GM21717 (cell line): Measurements from ENCODE around the gene GSN.
"Not testable (repeated sequence)": the region's sequence is repeated elsewhere in the genome, so short reads cannot be mapped to it uniquely, and the experiment has no call there.

Source experiments
- ATAC-seq: cut with Tn5 transposase; IDR thresholded peaks from one replicate; pipeline ENCODE4 v1.9.1; 2021; ENCODE audit warnings: mild to moderate bottlenecking, moderate library complexity; ENCODE audit not compliant: unreplicated experiment

Gene GSN

DNA sequence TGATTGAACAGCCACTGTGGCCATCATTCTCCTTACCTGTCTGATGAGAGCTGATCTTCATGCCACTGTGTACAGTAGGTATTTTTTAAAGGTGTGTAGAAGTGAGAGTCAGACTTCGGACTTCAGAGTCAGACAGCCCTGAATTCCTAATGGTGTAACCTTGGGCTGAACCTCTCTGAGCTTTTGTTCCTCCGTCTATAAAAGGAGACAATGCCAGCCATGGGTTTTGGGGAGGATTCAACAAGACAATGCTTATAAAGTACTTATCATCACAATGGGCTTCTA, 18.7 kb downstream of the GSN start:
- no peak for ATAC-seq

DNA sequence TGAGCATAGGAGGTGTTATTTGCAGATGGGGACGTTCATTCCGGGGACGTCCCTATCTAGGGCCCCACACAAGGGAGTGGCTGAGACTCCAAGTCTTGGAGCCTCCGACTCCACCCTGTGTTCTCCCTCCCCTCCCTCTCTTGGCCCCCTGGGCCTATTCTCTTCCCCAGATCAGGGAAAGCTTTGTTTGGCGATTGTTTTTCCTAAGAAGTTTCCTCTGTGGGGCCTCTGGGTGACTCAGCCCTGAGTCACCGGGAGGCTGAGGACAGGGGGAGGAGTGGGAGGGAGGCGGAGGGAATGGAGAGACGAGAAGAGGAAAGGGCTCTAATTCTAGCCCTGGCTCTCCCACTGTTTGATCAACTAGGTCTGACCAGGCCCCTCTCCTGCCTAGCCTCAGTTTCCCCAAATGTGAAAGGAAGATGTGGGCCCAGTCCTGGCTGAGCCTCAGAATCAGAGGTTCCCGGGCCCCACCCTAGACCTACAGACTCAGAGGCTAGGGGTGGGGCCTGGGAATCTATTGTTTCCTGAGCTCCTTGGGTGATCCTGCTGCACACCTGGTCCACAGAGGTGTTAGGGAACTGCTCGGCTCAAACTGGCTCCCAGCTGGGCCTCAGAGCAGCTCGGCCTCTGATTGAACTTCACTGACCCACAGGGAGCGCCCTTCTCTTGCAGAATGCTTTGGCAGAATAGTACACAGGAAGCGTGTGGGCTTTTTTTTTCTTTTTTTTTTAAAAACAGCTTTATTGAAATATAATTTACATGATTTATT, 19.2 kb downstream of the GSN start:
- no peak for ATAC-seq

DNA sequence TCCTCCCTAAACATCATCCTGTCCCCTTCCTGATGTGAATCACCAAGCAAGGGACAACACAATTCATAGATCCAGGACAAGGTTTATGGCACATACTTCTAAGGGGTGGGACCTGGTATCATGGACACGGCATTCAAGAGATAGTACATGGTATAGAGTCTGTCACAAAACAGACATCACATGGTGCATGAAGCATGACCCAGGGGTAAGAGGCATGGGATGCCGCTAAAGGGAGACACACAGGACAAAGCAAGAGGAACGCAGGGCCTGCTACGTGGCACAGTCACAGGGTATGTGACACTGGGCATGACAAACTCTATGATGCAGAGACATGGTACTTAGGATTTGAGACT, 20.7 kb downstream of the GSN start:
- ATAC-seq = no peak

DNA sequence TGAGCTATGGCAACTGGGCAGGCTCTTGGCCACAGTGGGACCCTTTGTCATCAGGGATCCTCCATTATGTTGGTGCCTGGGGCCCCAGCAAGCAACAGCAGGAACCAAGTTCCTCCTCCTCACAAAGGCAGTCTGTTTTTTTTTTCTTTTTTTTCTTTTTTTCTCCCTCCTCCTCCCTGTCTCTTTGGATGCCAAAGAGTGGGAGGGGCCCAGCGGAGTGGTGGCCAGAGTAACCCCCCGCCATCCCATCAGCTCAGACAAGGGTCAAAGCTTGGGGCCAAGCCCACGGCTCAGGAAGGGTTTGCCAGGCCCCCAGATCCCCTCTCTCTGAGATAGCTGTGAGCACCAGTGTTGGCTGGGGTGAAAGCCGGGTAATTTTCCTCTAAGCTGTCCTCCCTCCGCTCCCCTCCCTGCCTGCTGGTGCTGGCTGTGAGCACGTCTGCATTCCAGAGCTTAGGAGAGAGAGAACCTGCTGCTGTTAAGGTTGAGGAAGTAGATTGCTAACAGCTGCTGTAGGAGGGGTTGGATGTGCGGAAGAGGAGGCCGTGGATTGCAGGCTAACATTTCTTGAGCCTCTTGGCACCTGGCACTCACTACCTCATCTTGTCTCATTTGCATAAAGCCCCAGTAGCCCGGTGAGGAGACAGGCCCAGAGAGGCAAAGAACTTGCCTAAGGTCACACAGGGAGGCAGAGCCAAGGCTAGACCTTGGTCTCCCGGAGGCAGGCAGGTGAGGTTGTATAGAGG, 21.2 kb downstream of the GSN start:
- no peak for ATAC-seq

DNA sequence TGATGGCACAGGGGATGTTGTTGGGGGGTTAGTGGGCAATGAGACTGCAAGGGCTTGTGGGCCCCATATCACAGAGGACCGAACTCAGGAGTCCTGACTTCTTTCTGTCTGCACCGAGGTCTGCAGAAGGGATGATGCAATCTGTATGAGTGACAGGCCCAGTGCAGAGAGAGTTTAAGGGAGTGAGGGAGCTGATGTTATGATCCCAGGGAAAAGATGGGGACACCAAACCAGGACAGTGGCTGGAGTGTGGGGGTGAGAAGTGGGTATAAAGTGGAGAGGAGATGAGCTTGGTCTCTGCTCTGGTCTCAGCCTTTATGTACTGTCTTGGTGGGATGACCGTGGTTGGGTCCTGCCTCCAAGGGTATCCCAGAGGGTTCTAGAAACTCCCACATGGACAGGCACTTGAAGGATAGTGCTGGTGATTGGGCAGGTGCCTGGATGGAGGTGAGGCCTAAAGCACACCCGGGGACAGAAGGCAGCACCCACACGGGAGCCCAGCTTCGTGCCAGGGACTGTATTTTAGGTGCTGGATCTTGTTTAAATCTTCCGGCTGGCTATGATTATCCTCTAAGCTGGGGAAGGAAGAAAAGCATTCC, 21.9 kb downstream of the GSN start:
- ATAC-seq = no peak

DNA sequence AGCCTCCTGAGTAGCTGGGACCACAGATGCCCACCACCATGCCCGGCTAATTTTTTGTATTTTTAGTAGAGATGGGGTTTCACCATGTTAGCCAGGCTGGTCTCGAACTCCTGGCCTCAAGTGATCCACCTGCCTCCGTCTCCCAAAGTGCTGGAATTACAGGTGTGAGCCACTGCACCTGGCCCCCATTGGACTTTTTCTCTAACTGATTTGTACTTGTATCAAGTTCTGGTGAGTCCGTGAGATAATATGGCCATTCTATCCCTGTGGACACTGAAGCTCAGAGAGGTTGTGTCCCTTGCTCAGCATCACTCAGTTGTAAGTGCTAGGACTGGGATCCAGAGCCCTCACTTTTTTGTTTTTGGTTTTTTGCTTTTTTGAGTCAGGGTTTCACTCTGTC, 23.6 kb downstream of the GSN start:
- not testable (repeated sequence) for ATAC-seq

DNA sequence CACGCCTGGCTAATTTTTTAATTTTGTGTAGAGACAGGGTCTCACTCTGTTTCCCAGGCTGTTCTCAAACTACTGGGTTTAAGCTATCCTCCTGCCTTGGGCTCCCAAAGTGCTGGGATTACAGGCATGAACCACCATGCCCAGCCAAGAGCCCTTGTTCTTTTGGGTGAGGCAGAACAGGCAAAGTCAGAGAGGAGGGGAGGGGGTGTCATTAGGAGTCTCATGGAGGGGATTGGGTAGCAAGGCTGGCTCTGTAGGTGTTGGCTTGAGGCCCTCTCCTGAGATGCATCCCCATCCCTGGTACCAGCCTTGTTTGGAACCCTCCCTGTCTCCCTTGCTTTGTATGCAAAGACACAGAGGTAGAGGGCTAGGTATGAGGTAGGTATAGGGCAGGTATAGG, 24.1 kb downstream of the GSN start:
- ATAC-seq = no peak

DNA sequence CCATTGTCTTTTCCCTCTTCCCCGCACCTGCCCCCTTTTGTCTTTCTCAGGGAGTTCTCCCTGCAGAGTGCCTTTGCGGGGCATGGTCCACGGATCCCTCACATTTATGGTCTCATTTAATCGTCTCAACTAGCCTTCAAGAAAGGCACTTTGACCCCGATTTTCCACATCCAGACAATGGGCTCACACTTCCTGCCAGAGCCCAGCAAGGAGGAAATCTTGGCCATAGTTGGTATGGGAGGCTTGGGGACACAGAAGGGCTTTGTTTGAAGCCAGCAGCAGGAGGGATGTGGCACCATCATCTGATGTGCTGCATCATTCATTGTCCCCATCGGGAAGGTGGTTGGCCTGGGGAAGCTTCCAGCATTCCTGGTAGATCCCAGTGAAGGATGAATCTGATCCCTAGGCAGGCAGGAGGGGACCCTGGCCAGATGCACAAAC, 24.9 kb downstream of the GSN start:
- no peak for ATAC-seq

DNA sequence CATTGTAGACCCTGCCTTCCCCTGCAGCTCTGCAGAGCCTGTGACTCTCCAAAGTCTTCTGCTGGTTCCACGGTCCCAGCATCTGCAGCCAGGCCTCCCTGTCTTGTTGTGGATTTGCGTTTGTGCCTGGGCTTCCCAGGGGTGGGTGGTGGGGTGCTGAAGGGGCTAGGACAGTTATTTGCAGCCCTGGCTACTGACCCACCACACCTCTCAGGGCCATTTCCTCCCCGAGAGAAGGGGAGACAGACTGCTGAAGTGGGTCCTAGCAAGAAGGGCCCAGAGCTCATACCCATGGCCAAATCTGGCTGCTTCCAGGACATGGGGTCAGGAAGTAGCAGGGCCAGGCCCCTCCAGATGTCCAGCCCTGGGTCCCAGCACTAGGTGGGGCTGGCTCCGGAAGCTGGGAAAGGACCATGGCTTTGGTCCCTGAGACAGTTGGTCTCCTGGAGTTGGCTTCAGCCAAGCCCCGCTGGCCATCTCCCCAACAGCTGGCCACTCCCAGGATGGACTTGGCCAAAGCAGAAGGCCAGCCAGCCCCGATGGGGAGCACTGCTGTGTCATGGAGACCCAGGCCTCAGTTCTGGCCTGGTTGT, 26.3 kb downstream of the GSN start:
- no peak for ATAC-seq

DNA sequence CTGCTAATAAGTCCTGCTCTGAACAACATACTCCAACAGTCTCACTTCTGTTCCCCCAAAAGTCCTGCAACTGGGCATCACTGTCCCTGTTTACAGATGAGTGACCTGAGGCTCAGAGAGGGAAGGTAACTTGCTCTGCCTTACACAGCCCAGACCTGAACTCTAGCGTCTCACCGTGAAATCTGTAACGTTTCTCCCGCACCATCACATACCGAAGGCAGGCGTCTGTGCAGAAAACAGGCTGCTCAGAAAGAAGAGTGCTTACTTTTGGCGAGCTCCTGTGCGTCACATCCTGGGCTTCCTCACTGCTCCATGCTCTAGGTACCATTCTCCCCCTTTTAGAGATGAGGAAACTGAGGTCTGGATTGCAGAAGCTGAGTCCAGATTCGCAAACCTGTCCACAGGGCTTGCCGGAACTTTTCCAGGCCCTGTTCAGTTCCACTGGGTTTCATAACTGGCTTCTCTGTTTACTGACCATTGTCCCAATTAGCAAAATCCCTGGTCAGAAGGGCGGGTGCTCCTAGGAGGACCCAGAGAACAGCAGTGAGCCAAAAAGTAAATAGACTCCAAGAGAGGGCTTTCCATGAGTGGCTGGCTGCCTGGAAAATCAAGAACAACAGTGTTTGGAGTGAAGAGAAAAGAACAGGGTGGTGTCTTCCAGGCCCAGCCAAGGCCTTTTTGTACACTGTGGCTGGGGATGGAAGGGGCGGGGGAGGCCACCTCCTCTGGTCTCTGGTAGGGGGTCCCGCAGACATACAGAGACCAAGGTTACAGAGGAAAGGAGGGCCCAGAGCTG, 27.1 kb downstream of the GSN start:
- no peak for ATAC-seq

DNA sequence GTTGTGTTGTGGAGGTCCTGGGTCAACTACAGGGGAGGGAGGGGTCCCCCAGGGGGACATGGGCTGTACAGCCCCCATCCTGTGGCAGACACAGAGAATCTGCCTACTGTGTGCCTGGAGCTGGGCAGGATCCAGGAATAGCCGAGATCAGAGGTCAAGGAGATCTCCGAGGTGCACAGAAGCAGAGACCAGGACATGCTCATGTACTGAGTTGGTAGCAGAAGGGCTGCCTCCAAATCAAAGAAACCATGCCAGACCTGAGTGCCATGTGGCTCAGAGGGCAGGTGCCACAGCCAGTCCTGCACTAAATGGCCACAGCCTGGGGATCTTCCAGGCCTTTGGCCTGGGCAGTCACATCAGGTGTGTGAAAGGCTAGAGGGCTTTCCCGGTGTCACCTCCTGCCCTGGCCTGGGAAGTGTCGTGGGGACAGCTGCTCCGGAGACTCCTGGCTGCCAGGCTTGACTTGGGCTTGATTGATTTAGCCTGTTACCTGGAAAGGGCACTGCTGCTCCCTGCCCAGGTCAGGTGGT, 27.8 kb downstream of the GSN start:
- no peak for ATAC-seq

DNA sequence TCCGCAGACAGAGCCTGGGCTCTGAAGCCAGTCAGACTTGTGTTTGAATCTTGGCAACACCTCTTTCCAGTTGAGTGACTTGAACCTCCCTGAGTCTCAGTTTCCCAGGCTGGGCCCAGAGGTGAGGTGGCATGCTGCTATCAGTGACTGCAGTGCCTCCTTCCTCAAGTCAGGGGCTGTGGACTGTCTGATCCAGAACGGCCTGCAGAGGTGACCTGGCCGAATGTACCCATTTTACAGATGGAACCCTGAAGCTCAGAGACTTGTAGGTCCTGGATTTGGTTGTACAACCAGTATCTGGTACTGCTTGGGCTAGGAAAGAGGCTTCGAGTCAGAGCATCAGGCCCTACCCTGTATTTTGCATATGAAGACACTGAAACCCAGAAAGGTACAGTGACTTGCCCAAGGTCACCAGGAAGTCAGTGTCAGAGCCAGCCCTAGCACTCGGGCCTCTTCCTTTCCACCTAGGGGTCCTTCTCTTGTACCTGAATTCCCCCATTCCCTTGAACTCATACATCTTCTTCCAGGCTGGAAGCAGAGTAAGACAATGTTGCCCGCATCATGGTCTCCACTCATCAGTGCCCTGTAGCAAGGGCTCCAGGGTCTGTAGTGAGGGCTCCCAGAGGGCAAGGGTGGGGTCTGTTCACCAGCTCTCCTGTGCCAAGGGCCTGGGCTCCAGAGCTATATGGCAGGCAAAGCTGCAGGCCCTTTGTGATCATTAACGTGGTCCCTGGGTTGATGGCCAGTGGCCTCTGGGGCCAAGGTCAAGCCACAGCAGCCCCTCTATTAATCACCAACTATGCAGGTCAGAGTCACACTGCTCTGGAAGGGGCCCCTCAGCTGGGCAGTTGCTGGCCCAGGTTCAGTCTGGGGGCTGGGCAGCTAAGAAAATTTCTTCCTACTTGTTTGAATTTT, 28.5 kb downstream of the GSN start:
- ATAC-seq = no peak

DNA sequence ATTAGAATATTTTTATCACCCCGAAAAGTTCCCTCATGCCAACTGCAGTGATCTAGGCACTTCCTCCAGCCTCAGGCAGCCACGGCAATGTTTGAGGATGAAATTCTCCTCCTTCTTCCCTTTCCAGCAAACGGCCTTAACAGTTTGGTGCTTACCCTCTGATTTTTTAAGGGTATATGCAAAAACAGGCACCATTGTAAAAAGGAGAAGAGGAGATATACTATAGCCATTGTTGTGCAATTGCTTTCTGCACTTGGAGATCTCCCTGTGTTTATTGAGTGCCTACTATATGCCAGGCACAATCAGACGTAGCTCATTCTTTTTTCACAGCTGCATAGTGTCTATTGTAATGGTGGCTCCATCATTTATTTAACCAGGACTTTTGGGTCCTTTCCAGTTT, 29.4 kb downstream of the GSN start:
- ATAC-seq = no peak

DNA sequence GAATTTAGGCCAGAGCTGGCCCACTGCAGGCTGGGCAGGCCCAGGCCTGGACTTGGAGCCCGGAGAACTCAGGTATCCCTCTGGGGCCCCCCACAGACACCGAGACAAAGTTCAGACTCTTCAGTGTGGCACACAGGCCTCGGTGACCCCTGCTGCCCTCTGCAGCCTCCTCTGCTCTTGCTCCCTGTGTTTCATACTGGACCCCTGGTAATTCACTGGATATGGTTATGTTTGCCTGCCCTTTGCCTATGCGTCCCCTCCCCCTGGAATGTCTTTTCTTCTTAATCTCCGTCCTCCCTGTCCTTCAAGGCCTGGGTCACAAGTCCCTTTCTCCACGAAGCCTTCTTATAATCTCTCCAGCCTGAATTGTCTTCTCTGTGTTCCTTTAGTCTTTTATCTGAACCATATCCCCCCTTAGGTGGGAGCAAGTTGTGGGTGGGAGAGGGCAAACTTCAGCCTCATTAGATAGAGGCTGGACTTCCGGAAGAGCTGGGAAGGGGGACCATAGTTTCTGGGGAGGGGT, 30.1 kb downstream of the GSN start:
- no peak for ATAC-seq

DNA sequence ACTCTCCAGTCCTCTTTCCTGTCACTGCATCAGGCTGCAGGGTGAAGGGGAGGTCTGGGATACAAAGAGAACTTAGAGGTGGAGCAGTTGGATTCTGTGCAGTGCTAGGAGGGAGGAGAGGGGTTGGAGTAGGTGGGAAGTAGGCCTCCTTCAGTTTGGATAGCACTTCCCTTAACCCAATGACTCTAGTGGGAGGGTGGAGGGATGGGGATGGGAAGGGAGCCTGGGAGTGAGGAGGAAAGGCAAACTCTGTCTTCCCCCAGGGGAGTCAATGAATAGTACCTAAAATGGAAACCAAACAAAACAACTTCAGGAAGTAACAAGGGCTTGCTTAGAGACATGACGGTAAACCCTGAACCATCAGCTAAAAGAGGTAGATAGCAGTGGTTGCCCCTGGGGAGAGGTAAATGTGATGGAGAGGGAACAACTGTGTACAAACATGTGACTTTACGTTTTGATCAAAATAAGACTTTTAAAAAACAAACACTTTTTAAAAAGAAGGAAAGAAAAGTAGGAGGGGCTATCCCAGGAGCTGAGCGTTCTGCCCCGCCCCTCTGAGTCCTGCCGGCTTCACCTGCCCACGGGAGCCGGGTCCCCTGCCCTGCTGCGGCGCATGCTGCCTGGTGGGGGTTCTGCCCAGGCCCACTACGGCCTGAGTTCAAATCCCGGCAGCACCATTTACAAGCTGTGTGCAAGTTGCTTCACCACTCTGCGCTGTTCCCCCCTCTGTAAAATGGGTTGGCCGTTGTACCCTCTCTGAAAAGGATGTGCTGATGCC, 30.9 kb downstream of the GSN start:
- no peak for ATAC-seq

DNA sequence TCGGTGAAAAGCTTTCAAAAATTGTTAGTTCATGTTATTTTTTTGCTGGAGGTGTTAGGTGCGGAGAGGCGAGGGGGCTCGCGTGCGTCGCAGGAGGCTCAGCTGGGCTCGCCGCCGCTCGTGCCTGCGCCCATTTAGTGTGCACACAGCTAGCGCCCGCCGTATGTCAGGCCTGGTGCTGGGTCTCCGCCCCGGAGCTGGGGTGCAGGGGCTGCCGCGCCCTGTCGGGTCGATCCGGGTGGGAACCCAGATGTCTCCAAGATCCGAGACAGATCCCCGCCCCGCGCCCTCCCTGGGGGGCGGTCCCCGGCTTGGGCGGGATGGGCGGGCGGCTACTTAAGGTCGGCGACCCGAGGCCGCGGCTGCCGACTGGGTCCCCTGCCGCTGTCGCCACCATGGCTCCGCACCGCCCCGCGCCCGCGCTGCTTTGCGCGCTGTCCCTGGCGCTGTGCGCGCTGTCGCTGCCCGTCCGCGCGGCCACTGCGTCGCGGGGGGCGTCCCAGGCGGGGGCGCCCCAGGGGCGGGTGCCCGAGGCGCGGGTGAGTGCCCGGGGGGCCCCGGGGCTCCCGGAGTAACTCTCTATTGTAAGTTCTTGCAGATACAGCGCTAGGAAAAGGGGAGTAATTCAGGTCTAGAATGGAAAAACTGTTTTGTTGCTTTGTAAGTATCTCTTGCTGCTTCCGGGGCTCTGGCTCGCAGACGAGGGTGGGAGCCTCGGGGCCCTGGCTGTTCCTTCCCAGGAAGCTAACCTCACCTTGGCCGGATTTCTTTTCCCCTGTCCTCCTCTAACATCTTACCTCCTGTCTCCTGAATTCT, 31.7 kb downstream of the GSN start:
- no peak for ATAC-seq

DNA sequence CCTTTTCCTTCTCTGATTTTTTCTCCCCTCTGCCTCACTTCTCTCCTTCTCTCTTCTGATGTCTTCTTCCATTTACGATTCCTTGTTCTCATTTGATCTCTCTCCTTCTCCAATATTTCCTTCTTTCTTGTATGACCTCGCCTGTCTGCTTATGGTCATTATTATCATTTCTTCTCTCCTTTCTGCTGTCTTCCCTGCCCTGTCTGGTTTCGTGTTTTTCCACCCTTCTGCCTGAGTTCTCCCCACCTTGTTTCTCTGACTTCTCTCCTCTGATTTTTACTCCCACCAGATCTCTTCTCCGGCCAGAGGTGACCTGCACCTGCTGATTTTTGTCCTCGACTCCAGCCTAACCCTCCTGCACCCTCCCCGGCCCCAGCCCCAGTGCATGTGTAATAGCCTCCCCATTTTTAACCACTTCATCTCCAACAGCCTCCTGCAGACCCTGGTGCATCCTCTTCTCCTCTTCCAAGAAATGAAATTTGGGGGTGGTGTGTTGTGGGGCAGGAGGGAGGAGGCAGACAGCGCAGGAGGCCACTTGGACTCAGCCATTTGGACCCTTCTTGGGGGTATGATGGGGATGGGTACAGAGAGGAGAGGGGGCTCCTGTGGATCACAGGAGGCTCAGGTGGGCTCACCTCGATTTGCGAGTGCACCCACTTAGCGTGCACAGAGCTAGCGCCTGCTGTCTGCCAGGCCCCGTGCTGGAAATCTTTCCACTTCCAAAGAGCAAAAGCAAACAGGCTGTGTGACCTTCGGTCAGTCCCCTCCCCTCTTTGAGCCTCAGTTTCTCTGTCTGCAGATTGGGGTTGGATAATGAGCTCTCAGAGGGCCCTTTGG, 32.5 kb downstream of the GSN start:
- ATAC-seq = no peak
